Stomach smooth muscle (tissue), 2 donors: ENCODE results near the gene OR13C3.

Experiments
- H3K27ac ChIP-seq: one replicate; pipeline ENCODE4 v1.7.0; 2013; ENCODE audit warnings: mild to moderate bottlenecking, low read length, inconsistent platforms
- H3K27me3 ChIP-seq, 2 donors: one replicate each; pipeline ENCODE4 v1.7.0; 2013; ENCODE audit warnings: low read length in 2 of 2; ENCODE audit not compliant: insufficient read depth in 2 of 2, control insufficient read depth in 1 of 2
- H3K36me3 ChIP-seq, 2 donors: one replicate each; pipeline ENCODE4 v1.7.0; 2013; ENCODE audit warnings: low read length in 2 of 2; ENCODE audit not compliant: control insufficient read depth in 2 of 2, insufficient read depth in 2 of 2
- H3K4me1 ChIP-seq: one replicate; pipeline ENCODE4 v1.7.0; 2013; ENCODE audit warnings: low read length; ENCODE audit not compliant: control insufficient read depth, insufficient read depth
- H3K4me3 ChIP-seq, 2 donors: one replicate each; pipeline ENCODE4 v1.7.0; 2013; ENCODE audit warnings: low read length in 2 of 2
- H3K9ac ChIP-seq, 2 donors: one replicate each; pipeline ENCODE4 v1.7.0; 2013; ENCODE audit warnings: low read length in 2 of 2, mild to moderate bottlenecking in 1 of 2
- H3K9me3 ChIP-seq, 2 donors: one replicate each; pipeline ENCODE4 v1.7.0; 2013; ENCODE audit warnings: low read length in 2 of 2; ENCODE audit not compliant: control insufficient read depth in 2 of 2
- donor health status: healthy.
- donor health status: Pancreatic carcinoma.

OR13C3 gene

GRCh38 chr9:104536756-104537155 lies at the start of gene OR13C3:
TSS of gene OR13C3 (minus strand) at chr9:104536856. CDS start at chr9:104536723, 133 bp downstream.
- Histone ChIP-seq H3K4me1 (no peaks in the 10 kb centered on the region), H3K27ac (no peak within 1 kb of the TSS), H3K9me3 (no peaks in the 10 kb centered on the region), H3K4me3 (no peak within 1 kb of the TSS), H3K36me3 (no peaks in the 10 kb centered on the region), H3K9ac (no peak within 1 kb of the TSS), H3K27me3 (no peaks in the 10 kb centered on the region)

GRCh38 chr9:104580562-104580961 lies 43.9 kb upstream of the OR13C3 start:
- H3K36me3 ChIP-seq = no peaks in the 10 kb centered on the region
- no peaks in the 10 kb centered on the region for H3K4me1 ChIP-seq
- H3K27me3 ChIP-seq = no peaks in the 10 kb centered on the region
- H3K9me3 ChIP-seq = no peaks in the 10 kb centered on the region
- H3K4me3 ChIP-seq = no peak overlapping the region
- H3K9ac ChIP-seq = no peak overlapping the region
- H3K27ac ChIP-seq = no peak overlapping the region

GRCh38 chr9:104577263-104577662 lies 40.6 kb upstream of the OR13C3 start:
- Histone ChIP-seq H3K27me3 (no peaks in the 10 kb centered on the region), H3K4me3 (no peak overlapping the region), H3K36me3 (no peaks in the 10 kb centered on the region), H3K4me1 (no peaks in the 10 kb centered on the region), H3K9ac (no peak overlapping the region), H3K9me3 (no peaks in the 10 kb centered on the region), H3K27ac (no peak overlapping the region)

- no peak overlapping the region for H3K4me3 ChIP-seq
- H3K9ac ChIP-seq = no peak overlapping the region
- H3K4me1 ChIP-seq = no peaks in the 10 kb centered on the region
- H3K27ac ChIP-seq = no peak overlapping the region
- no peaks in the 10 kb centered on the region for H3K9me3 ChIP-seq
- H3K27me3 ChIP-seq = no peaks in the 10 kb centered on the region
- H3K36me3 ChIP-seq = no peaks in the 10 kb centered on the region
Measured at GRCh38 chr9:104575456-104575855, 38.8 kb upstream of the OR13C3 start.

- Histone ChIP-seq H3K4me1 (no peaks in the 10 kb centered on the region), H3K36me3 (no peaks in the 10 kb centered on the region), H3K9ac (no peak overlapping the region), H3K27me3 (no peaks in the 10 kb centered on the region), H3K9me3 (no peaks in the 10 kb centered on the region), H3K4me3 (no peak overlapping the region), H3K27ac (no peak overlapping the region)
Measured at GRCh38 chr9:104572612-104573011, 36.0 kb upstream of the OR13C3 start.

GRCh38 chr9:104568868-104569267 lies 32.2 kb upstream of the OR13C3 start, which contains the start of gene OR13C8:
TSS of gene OR13C8 (plus strand) at chr9:104569168. CDS start at chr9:104569168, 0 bp downstream.
- no peak within 1 kb of the TSS for H3K27ac ChIP-seq
- no peaks in the 10 kb centered on the region for H3K9me3 ChIP-seq
- no peaks in the 10 kb centered on the region for H3K36me3 ChIP-seq
- H3K9ac ChIP-seq = no peak within 1 kb of the TSS
- no peaks in the 10 kb centered on the region for H3K27me3 ChIP-seq
- H3K4me1 ChIP-seq = no peaks in the 10 kb centered on the region
- no peak within 1 kb of the TSS for H3K4me3 ChIP-seq

- no peaks in the 10 kb centered on the region for H3K4me1 ChIP-seq
- no peak overlapping the region for H3K9ac ChIP-seq
- no peak overlapping the region for H3K4me3 ChIP-seq
- H3K27me3 ChIP-seq = no peaks in the 10 kb centered on the region
- H3K36me3 ChIP-seq = no peaks in the 10 kb centered on the region
- H3K27ac ChIP-seq = no peak overlapping the region
- H3K9me3 ChIP-seq = no peaks in the 10 kb centered on the region
Measured at GRCh38 chr9:104564358-104564757, 27.7 kb upstream of the OR13C3 start.

GRCh38 chr9:104556830-104557634 lies 20.4 kb upstream of the OR13C3 start:
- Histone ChIP-seq H3K36me3 (no peaks in the 10 kb centered on the region), H3K9ac (no peak overlapping the region), H3K4me1 (no peaks in the 10 kb centered on the region), H3K27me3 (no peaks in the 10 kb centered on the region), H3K27ac (no peak overlapping the region), H3K4me3 (no peak overlapping the region), H3K9me3 (no peaks in the 10 kb centered on the region)

- Histone ChIP-seq H3K9ac (no peak overlapping the region), H3K9me3 (no peaks in the 10 kb centered on the region), H3K4me1 (no peaks in the 10 kb centered on the region), H3K36me3 (no peaks in the 10 kb centered on the region), H3K4me3 (no peak overlapping the region), H3K27ac (no peak overlapping the region), H3K27me3 (no peaks in the 10 kb centered on the region)
Measured at GRCh38 chr9:104555521-104555920, 18.9 kb upstream of the OR13C3 start.

- H3K4me1 ChIP-seq = no peaks in the 10 kb centered on the region
- H3K36me3 ChIP-seq = no peaks in the 10 kb centered on the region
- no peaks in the 10 kb centered on the region for H3K27me3 ChIP-seq
- H3K9me3 ChIP-seq = no peaks in the 10 kb centered on the region
- no peak overlapping the region for H3K4me3 ChIP-seq
- no peak overlapping the region for H3K9ac ChIP-seq
- no peak overlapping the region for H3K27ac ChIP-seq
Measured at GRCh38 chr9:104553261-104553660, 16.6 kb upstream of the OR13C3 start.

GRCh38 chr9:104544644-104545043 lies 8.0 kb upstream of the OR13C3 start:
- H3K27me3 ChIP-seq = no peaks in the 10 kb centered on the region
- no peaks in the 10 kb centered on the region for H3K36me3 ChIP-seq
- H3K4me1 ChIP-seq = no peaks in the 10 kb centered on the region
- H3K27ac ChIP-seq = no peak overlapping the region
- H3K4me3 ChIP-seq = no peak overlapping the region
- H3K9me3 ChIP-seq = no peaks in the 10 kb centered on the region
- no peak overlapping the region for H3K9ac ChIP-seq
